GM19452 (cell line): Measurements from ENCODE around the gene PJA1.

Source experiments
- ATAC-seq: cut with Tn5 transposase; IDR thresholded peaks from one replicate; pipeline ENCODE4 v1.9.1; 2021; ENCODE audit not compliant: unreplicated experiment

PJA1 gene

GRCh38 chrX:69170319-69170718 lies 5.1 kb upstream of the PJA1 start:
- no peak for ATAC-seq

GRCh38 chrX:69163936-69164741 lies 1.1 kb downstream of the PJA1 start:
- ATAC-seq, result peak; percentile 61

- ATAC-seq, result no peak
Observed at GRCh38 chrX:69162361-69162865, 2.8 kb downstream of the PJA1 start.

- ATAC-seq, result no peak
Observed at GRCh38 chrX:69161786-69162349, 3.4 kb downstream of the PJA1 start.

GRCh38 chrX:69161371-69161770 lies 3.9 kb downstream of the PJA1 start:
- no peak for ATAC-seq

GRCh38 chrX:69158166-69158980 lies 6.9 kb downstream of the PJA1 start:
- ATAC-seq, result peak; percentile 84

- ATAC-seq, result no peak
Observed at GRCh38 chrX:69156638-69157037, 8.6 kb downstream of the PJA1 start.

GRCh38 chrX:69155786-69156520 lies 9.3 kb downstream of the PJA1 start:
- ATAC-seq, result no peak

- no peak for ATAC-seq
Observed at GRCh38 chrX:69154051-69154450, 11.2 kb downstream of the PJA1 start.

GRCh38 chrX:69153060-69153730 lies 12.1 kb downstream of the PJA1 start:
- no peak for ATAC-seq

- no peak for ATAC-seq
Observed at GRCh38 chrX:69152417-69152841, 12.8 kb downstream of the PJA1 start.

GRCh38 chrX:69151866-69152284 lies 13.4 kb downstream of the PJA1 start:
- ATAC-seq, result no peak

GRCh38 chrX:69150281-69150960 lies 14.8 kb downstream of the PJA1 start:
- ATAC-seq, result no peak

- no peak for ATAC-seq
Observed at GRCh38 chrX:69149466-69150280, 15.6 kb downstream of the PJA1 start.

GRCh38 chrX:69148946-69149345 lies 16.3 kb downstream of the PJA1 start:
- no peak for ATAC-seq

GRCh38 chrX:69146739-69147138 lies 18.5 kb downstream of the PJA1 start:
- ATAC-seq, result no peak

- ATAC-seq, result no peak
Observed at GRCh38 chrX:69145714-69146113, 19.5 kb downstream of the PJA1 start.

- no peak for ATAC-seq
Observed at GRCh38 chrX:69144838-69145680, 20.2 kb downstream of the PJA1 start.
